Activated CD4-positive, alpha-beta T cell treated with anti-CD3 and anti-CD28 coated beads for 24 hours (primary cell): Measurements from ENCODE around the gene UBE2G2.

Source experiments
- DNase-seq, 2 donors: peaks; one replicate each; pipeline ENCODE4 v3.0.0-alpha.2; 2020; ENCODE audit warnings: low read depth in 2 of 2

UBE2G2 gene

DNA sequence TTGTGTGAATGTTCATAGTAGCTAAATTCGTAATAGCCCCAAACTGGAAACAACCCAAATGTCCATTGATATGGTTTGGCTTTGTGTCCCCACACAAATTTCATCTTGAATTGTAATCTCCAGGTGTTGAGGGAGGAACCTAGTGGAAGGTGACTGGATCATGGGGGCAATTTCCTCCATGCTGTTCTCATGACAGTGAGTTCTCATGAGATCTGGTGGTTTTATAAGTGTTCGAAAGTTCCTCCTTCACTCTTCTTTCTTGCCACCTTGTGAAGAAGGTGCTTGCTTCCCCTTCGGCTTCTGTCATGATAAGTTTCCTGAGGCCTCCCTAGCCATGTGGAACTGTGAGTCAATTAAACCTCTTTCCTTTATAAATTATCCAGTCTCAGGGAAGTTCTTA, 11.3 kb downstream of the UBE2G2 start:
- DNase-seq, result no peak

DNA sequence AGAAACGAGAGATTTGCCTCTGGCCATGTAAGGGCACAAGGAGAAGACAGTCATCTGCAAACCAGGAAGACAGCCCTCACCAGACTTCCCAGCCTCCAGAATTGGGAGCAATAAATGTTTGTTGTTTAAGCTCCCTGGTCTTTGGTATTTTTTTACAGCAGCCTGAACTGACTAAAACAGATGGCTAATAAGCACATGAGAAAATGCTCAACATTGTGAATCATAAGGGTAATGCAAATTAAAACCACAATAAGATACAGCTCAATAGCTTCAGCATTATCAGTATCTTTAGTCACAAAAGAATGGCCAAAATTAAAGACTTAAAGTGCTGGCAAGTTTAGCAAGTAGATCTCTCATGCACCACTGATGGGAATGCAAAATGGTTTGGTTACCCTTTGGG, 11.7 kb downstream of the UBE2G2 start:
- DNase-seq, result no peak

DNA sequence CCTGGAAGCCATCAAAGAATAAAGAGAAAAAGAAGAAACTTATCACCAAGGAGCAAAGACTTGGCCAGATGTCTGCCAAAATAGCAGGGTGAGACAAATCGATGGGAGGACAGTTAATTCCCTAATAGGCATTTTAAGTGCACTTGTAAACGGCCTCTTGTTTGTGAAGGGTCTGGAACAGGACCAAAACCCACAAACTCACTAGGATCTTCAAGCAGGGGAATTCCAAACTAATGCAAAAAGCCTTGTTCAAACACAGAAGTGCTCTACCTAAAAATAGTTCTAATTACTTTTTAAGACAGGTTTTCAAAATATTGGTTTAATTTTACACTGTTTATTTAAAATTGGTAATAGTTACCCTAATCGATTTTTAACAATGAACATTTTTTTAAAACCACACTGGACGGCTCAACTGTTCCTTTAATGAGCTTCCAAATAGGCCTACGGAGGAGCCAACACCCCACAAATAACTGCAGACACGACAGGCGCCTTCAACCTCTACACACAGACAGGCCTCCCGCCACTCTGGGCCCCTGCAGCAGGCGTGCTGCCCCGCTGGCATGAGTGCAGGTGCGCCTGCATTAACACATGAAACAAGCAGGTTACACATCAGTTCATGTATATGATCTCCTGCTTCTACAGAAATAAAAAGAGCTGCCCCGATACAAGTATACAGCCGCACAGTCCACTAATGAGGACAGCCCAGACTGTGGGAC, 15.8 kb downstream of the UBE2G2 start:
- DNase-seq, result no peak

DNA sequence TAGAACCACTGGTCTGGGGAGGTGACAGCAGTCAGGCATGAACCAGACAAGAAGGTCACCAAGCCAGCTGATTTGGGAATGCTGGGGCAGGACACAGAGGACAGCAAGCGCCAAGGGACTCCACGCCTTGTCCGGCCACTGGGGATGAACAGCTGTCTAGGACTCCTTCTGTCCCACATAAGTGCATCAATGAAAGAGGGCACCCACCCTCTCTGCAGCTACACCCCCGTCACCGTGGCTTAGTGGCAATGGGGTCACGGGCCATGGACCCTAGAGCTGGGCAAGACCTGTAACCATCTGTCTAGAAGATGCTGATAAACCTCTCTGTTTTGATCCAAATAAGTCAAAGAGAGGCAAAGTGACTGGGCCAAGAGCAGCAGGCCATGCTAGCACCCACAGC, 16.8 kb downstream of the UBE2G2 start:
- no peak for DNase-seq

DNA sequence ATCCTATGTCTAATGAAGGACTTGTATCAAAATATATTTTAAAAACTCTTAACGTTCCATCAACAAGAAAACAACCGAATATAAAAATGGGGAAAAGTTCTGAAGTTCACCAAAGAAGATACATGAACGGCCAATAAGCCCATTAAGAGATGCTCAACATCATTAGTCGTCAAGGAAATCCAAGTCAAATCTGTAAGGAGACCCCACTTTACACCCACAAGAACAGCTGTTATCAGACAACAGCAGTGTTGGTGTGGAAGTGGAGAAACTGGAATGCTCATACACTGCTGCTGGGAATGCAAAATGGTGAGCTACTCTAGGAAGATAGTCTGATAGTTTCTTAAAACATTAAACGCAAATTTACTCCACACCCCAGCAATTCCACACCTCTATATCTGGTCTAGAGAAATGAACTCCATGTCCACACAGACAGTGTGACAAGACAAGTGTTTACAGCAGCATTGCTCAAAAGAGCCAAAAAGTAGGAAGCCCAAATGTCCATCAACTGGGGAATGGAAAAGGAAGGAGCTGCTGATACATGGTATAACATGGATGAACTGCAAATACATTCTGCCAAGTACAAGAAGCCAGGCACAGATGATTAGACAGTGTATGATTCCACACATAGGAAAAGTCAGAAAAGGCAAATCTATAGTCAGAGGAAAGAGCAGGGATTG, 18.5 kb downstream of the UBE2G2 start:
- no peak for DNase-seq

DNA sequence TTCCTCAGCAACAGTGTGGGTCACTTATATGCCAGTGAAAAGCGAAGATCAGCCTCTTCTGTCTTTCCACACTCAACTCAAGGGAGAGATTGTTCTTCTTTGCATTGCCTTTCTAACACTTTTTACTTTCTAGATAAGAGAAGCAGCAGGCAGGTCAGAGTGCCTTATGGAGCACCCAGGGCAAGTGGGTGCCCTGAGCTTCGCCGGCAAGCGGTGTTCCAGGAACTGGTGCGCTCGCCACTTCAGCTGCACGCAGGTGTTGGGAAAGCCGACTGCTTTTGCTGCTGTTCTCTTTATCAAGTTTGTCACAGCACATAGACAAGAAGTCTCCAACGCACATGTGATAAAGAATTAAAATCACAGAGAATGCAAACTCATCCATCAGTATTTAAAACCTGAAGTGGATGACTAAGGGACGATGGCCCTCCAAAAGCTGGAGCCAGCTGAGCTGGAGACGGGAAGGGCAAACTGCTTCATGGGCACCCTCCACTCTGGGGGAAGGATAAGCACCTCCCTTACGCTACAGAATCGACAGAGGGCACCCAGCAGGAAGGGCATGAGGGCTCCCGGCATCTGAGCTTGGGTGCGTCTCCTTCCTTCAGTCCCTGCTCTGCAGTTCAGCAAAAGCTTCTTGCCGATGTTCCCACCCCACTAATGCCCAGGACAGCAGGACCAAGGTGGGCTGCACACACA, 20.7 kb downstream of the UBE2G2 start:
- DNase-seq, result no peak

DNA sequence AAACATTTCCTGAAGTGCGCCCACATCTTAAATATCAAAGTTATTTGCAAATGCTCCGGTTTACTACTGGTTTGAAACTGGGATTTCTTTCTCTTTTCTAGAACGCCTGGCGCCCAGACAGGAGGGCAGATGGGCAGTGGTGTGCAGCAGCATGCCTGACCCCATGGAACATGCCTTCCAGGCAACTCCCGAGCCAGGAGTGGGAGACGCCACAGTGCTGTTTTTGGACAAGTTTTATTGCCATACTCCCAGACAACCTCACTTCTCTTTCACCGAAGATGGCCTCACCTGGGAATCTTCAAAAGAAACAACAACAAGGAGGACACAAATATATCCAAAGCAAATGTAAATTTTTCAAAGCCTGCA, 21.5 kb downstream of the UBE2G2 start:
- DNase-seq, result no peak

DNA sequence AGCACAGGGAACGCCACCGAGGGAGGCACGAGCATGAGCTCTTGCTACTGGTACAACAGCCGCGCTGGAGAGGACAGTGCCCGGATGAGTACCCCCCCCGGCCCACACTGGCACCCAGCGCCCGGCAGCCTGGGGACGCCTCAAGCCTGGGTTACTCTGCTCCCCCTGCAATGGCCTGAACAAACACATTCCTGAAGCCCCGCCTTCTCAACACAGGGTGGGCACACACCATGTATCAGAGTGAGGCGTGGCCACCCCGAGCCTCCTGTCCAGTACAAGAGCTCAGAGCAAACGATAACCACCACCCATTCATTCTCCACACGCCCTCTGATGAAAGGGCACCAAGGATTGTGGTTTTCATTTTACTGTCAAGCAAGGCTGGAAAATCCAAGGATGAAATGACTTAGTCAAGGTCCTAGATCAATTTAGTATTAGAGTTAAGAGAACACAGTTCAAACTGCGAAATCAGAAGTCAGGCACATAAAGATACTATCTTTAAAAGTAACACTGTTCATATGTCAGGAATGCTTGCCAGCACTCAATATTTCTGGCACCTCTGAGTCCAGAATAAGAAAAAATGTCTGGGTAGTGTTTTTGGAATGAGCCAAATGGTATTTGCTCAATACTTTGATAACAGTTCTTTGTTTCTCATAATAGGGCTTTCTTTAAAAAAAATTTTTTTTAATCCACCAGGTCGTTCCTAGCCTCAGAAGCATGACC, 22.0 kb downstream of the UBE2G2 start:
- DNase-seq, result no peak

DNA sequence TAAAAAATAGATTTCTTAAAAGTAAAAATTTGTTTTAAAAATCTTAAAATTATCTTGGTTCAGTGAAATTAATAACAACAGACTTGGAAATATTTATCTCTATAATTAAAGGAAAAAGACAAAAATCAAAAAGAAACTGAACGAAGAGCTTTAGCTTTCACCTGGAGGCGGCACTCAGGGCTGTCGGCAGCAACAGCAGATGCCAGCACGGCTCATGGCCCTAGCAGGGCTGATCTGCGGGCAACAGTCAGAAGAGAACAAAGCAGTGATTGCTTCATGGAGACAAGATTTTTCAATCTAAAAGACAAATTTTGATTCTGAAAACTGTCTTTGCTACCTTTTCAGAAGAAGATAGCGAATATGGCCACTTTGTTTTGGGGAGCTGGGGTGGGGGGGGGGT, 22.6 kb downstream of the UBE2G2 start:
- DNase-seq, result no peak

DNA sequence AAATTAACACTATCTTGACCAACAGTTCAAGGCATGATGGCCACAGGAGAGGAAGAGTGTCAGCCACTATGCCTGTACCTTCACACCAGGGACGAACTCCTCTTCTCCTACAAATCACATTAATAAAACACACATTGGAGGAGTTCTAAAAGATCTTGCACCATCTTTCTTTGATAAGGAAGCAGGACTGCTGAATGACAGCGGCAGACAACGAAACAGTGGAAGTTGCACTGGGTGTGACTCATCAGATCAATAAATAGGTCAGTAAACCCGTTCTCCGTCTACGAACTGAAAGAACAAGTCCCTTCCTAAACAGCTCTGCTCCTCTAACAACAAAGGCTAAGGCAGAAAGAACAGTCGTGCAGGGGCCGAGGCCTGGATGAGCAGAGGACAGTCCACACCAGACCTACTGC, 23.1 kb downstream of the UBE2G2 start:
- DNase-seq, result no peak

DNA sequence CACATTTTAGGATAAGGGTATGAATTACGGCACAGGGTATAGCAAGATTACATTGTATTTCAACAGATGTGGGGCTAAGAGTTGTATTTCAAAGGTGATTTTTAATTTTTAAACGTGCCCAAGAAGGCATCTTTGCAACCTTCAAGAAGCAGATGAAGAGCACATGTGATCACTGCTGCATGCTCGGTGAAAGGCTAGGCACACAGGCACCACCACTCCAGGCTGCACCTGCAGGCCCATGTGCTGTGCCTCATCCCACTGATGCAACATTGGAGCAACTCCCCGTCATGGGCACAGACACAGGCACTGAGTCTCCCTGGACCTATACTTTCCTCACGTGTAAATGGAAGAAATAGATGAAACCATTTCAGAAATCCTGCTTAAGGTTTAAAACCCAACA, 23.5 kb downstream of the UBE2G2 start:
- DNase-seq, result no peak

DNA sequence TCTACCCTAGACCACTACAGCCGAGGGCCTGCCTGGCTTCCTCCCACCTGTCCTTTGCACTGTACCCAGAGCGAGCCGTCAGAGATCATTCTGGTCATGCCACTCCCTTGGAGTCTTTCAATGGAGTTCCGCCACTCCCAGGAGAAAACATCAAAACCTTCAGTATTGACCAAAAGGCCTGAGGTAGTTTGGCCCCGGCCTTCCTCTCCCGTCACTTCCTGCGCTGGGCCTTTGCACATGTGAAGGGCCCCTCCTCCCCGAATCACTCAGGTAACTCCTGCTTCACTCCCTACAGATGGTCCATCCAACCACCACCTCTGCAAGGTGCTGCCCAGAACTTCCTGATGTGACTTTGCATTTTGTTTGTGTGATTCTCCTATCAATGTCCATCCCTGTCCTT, 26.6 kb downstream of the UBE2G2 start:
- no peak for DNase-seq

DNA sequence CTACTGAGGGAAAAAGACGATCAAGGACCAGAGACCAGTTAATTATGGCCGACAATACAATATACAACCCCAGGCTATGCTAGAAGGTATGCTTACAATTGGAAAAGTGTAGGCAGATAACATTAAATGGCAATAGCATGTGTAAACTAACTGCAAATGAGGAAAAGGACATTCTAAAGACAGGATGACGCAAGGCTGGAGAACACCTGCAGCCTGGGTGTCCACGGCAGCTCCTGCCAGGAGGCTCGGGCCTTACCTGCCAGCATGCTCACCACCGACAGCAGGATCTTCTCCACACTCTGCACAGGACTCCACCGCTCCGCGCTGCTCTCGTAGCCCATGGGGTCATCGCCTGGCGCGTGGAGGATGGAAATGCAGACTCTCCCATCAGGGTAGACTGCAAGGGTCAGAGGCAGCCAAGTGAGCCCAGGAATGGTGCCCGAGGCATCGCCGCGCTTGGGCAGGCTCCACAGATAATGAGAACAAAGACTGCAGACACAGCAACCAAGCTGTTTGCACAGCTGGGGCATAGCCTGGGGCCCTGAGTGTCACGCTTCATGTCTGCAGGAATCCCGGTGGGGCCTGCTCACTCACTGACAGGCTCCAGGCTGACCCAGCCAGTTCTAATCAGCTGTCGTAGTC, 28.2 kb downstream of the UBE2G2 start:
- DNase-seq, result no peak

DNA sequence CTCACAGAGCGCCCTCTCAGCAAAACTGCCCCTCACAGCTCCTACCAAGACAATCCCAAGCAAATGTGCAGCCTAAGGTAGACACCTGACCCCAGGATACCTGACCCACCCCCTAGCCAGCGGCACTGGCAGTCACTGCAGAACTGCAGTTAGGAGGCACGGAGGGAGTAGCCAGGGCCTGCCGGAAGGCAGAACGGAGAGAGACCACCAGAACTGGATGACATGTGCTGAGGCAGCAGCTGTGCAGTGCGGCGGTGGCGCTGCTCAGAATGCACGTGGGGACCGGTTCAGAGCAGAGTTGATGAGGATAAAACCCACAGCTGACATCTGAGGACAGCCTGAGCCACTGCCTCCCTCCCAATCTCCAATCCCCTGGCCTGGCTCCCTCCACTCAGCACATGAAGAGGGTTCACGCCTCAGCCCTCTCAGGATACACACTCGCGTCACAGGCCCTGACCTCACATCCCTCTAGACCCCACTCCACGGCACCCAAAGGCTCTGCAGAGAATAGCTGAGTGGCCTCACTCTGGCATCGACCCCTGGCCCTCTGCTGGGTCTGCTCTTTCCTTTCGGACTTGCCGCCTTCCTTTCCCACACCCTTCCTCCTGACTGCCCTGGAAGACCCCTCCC, 29.6 kb downstream of the UBE2G2 start:
- DNase-seq, result no peak

DNA sequence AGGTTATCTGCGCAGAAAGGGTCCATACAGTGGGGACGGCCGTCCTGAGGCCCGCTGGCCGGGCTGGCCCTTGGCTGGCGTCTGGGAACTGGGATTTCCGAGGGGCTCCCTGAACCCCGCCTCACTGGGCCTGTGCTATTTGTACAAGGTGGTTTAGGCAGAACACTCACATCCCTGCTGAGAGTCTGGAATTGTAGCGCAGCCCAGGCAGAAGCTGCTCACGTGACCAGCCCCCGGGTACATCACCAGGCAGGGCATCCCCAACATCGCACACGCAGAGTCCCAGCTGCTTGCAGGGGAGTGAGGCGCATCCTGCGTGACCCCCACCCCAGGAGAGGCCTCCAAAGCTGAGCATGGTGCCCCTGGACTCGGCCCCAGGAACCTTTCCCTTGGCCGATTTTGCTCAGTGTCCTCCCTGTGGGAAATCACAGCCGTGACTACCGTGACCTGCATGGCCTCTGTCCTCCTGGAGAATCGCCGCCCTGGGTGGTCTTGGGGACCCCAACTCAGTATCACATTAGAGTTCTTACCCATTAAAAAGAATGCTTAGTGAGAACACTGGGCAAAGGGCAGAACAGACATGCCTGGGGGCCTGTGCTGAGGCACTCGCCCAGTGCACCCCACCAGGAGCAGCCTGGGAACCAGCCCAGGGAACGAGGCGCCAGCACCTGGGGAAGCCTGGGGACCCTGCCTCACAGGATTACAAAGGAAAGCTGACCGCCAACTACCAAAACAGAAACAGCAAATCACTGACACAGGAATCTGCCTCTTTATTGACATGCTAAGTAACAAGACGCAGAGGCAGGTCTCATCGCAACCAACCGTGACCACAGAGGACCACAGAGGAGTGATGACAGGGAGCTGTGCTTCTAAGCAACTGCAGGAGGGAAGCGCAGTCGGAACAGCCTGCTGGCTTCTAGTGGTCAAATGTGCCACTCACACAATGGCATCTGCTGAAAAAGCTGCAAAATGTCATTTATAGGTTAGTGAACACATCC, 33.5 kb downstream of the UBE2G2 start:
- DNase-seq, result no peak

DNA sequence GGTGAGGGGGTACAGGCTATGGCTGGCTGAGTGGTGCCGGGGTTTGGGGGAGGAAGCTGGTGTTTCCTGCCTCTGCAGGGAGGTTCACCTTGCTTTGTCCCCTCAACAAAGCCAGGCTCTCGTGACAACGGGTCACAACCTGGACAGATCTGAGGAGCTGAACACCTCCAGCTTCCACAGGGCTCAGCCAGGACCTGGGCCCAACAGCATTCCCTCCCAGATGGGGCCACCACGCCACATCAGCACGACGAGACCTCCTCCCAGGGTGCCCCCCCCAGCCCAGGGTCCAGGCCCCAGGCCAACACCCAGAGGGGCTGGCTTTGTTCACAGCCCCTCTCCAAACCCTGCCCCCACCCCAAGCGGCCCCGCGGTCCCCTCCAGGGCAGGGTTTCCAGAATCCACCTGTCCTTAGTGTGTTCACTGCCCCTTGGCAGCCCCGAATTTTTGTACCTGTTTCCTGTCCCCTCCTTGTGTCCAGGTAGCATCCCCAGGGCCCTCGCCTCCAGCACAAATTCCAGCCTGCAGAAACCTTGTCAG, 34.7 kb downstream of the UBE2G2 start:
- no peak for DNase-seq

DNA sequence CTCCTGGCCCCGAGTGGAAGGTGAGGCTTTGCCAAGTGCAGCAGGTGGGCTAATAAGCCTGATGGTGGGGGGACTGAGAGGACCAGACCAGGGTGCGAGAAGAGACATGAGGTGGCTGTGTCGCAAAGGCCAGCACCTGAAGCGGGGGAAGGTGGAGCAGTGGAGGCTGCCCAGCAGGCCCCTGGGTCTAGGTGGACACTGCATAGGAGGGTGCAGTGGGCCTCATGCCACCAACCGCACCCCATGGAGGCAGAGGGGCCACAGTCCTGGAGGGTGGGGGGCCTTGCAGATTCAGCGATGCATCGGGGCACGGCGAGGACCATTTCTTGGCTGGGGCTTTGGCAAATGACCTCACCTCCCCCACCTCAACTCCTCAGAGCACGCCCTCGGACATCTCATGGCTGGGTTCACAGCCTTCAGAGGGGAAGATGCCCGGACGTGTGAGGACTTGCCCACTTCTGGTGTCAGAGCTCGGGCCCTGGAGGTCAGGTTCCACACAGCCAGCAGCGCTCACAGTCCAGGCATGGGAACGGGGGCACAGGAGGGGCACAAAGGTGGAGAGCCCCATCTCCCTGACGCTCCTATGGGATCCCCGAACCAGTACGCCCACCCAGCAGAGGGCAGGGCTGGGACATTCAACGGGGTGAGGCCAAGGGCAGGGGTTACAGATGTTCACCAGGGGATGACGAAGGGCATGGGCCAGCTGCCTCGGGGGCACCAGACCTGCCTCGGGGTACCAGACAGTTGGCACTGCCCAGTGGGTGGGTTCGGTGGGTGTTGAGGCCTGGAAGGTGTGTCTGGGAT, 35.4 kb downstream of the UBE2G2 start:
- DNase-seq, result no peak

DNA sequence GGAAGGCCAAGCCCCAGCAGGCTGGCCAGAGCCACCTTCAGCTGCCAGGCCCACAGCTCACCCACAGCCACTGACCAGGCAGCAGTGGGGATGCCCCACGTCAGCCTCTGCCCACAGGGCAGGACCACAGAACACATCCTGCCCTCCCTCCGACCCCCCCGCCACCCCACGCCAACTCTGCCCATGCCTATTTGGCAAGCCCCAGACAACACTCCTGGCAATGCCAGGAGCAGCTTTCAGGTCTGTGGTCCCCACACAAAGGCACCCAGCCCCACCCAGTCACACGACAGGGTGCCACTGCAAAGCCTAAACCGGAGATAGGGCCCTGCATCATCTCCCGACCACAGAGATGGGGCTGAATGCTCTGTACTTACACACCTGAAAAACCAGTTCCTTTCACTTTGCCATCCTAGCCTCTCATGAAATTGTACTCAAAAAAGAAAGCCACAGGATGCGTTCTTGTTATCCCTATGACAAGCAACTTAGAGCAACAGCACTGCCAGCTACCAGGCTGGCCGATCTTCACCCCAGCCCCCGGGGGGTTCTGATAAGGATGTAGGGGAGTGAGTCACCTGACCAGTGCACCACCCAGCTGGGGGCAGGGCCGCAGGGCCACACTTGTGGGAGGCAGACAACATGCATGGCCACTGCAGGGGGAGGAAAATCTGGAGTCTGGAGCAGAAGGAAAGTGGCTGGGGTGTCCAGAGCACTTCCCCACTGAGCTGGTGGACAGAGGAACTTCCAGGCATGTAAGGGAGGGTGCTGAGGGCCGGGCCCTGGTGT, 36.2 kb downstream of the UBE2G2 start:
- DNase-seq, result no peak
